Hepatocyte (in vitro differentiated cells): ENCODE data around the gene MPDZ.

Experiments used
- EZH2 ChIP-seq: fragments of 200-600 bp; sonication (generic); IDR thresholded peaks from 2 replicates; pipeline ENCODE4 v1.6.1; 2016; ENCODE audit warnings: antibody characterized with exemption, mild to moderate bottlenecking, borderline replicate concordance
- EZH2phosphoT487 ChIP-seq: fragments of 200-600 bp; sonication (generic); IDR thresholded peaks from one replicate; pipeline ENCODE4 v1.6.1; 2018; ENCODE audit warnings: antibody characterized with exemption, mild to moderate bottlenecking, low read depth, moderate library complexity; ENCODE audit not compliant: unreplicated experiment, severe bottlenecking
- TF ChIP-seq, protein P1 (sequence below): fragments of 200-600 bp; sonication (generic); IDR thresholded peaks from 2 replicates; pipeline ENCODE4 v1.5.1; 2016; ENCODE audit warnings: antibody characterized with exemption, mild to moderate bottlenecking; ENCODE audit not compliant: poor library complexity

DNA sequence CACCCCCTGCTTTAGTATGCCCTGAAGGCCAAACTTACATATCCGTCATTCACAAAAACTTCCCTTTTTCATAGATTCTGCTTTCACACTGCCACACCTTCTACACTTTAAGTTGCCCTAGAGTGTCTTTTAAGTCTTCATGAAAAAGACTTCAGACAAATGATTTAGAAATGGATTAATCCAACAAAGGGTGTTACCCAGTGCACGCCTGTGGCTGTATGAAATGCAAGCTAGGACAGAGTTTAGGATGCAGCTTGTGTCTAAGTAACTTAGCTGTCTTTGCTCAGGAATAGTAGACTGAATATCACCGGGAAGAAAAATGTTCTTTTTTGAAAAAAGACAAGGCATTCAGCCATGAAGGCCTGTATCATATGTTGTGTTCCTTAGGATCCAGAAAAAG lies 210.0 kb downstream of the MPDZ start:
- TF ChIP-seq EZH2 (no peak), EZH2phosphoT487 (no peak)
- TF ChIP-seq, protein P1, sequence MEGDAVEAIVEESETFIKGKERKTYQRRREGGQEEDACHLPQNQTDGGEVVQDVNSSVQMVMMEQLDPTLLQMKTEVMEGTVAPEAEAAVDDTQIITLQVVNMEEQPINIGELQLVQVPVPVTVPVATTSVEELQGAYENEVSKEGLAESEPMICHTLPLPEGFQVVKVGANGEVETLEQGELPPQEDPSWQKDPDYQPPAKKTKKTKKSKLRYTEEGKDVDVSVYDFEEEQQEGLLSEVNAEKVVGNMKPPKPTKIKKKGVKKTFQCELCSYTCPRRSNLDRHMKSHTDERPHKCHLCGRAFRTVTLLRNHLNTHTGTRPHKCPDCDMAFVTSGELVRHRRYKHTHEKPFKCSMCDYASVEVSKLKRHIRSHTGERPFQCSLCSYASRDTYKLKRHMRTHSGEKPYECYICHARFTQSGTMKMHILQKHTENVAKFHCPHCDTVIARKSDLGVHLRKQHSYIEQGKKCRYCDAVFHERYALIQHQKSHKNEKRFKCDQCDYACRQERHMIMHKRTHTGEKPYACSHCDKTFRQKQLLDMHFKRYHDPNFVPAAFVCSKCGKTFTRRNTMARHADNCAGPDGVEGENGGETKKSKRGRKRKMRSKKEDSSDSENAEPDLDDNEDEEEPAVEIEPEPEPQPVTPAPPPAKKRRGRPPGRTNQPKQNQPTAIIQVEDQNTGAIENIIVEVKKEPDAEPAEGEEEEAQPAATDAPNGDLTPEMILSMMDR: no peak
